Activated naive CD4-positive, alpha-beta T cell treated with anti-CD3 and anti-CD28 coated beads for 36 hours (primary cell): ENCODE data around the gene MRM2. TPM values are rescaled to one million over a fixed set of nuclear protein-coding genes. Genes with fewer than 3 reads are reported as not detected.

ENCODE experiments used
- CTCF ChIA-PET: fragments of 350-600 bp; sonication (Branson Sonifier 250); formaldehyde crosslinking; loops from one replicate; lab custom pipeline; 2021; ENCODE audit warnings: antibody characterized with exemption; lab: Charles Lee
- DNase-seq: peaks from one replicate; pipeline ENCODE4 v3.0.0-alpha.2; 2020
- H3K27ac Mint-ChIP-seq: one replicate; pipeline ENCODE4 v1.8.0; 2021; ENCODE audit warnings: mild to moderate bottlenecking, mixed read lengths
- H3K27me3 Mint-ChIP-seq: one replicate; pipeline ENCODE4 v1.8.0; 2021; ENCODE audit warnings: low read depth, mixed read lengths
- H3K36me3 Mint-ChIP-seq: one replicate; pipeline ENCODE4 v1.8.0; 2021; ENCODE audit warnings: low read depth, mixed read lengths
- H3K4me1 Mint-ChIP-seq: one replicate; pipeline ENCODE4 v1.8.0; 2021; ENCODE audit warnings: low read depth, mixed read lengths
- H3K4me3 Mint-ChIP-seq: one replicate; pipeline ENCODE4 v1.8.0; 2021; ENCODE audit warnings: mild to moderate bottlenecking, moderate library complexity, mixed read lengths
- H3K9me3 Mint-ChIP-seq: one replicate; pipeline ENCODE4 v1.8.0; 2021; ENCODE audit warnings: mixed read lengths
- intact Hi-C: fragments of 100-400 bp; cut with micrococcal nuclease; formaldehyde crosslinking; loops from one replicate; pipeline ENCODE4 v1.15.1; 2023
- total RNA-seq, 2 experiments: library from RNA; stranded (reverse); gene quantifications; one replicate each; pipeline ENCODE4 v1.2.3, GENCODE V29; 2021

The MRM2 gene
- 10 to 100 TPM; 21.0 to 24.0 TPM for total RNA-seq

DNA sequence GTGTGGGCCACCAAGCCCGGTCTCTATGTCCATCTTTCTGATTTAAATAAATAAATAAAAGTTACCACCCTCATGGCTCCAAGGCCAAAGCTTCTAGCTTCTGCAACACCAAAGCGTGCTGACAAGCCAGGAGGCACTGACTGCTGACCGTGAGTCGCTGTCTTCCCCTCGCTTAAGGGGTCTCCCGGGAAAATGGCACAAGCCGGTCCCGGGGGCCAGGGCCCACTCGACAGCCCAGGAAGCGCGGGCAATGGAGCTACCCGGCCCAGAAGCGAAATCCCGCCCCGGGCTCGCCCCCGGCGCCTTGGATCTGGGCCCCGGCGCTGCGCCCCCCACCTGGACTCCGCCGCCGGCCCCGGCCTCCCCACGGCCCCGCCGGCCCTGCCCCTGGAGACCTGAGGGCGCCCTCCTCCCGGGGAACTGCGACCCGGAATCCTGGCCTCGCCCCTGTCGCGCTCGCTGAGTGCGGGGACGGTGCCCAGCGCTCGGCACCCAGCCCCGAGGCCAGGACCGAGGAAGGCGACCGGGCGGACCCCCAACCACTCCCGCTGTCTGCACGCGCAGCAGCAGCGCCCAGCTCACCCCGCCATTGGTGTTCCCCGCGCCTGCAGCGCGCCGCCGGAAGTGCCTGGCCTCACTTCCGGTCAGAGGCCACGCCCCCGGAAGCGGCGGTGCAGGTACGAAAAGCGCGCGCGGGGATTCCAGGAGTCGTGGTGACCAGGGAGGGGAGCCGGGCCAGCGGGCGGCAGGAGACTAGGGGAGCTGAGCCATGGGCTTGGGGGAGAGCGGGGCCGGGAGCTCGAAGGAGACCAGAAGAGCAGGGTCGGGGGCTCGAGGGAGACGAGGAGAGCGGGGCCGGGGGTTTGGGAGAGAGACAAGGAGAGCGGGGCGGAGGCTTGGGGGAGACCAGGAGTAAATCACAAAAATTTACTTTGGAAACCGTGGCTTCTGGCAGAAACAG lies at the start of gene MRM2, which contains the start of gene NUDT1:
Gene MRM2 (minus strand): TSS at position 626 of the 961 bp plus-strand sequence. CDS start 36 bp downstream, at position 590.
Gene NUDT1 (plus strand): TSS at position 647 of the 961 bp plus-strand sequence. CDS start 2,349 bp downstream, outside the sequence.
- intact Hi-C loops = loop anchor here (1.0 to 2.0 kb wide), 2 partner anchors 10 to 111 kb away; partner anchors contain the start of gene MAD1L1
- H3K27ac Mint-ChIP-seq = peak within 1 kb of the TSS; percentile 93

DNA sequence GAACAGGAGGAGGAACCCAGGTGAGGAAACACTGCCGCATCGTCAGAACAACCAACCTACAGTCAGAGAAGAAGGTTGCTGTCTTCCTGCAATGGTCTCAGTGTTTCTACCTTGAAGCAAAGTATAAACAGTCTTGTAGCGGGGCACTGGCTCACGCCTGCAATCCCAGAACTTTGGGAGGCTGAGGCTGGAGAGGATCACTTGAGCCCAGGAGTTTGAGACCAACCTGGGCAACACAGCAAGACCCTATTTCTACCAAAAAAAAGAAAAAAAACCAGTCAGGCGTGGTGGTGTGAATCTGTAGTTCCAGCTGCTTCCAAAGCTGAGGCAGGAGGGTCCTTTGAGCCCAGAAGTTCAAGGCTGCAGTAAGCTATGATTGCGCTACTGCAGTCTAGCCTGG lies 48.9 kb upstream of the MRM2 start:
- CTCF ChIA-PET = no interaction called here

More for the DNA sequence above, at the start of gene MRM2, which contains the start of gene NUDT1:
- no peaks in the 10 kb centered on the region for H3K9me3 Mint-ChIP-seq
- H3K27me3 Mint-ChIP-seq = no peaks in the 10 kb centered on the region
- H3K4me3 Mint-ChIP-seq = peak within 1 kb of the TSS; percentile 97
- peak; percentile 72 for DNase-seq
- H3K4me1 Mint-ChIP-seq = peaks cover 17% of the 10 kb centered on the region
- CTCF ChIA-PET = interaction anchor here (0.6 kb wide), 2 partner anchors 79 to 227 kb away, joined by 3 read pairs; no protein-coding TSS in a partner anchor
- H3K36me3 Mint-ChIP-seq = peaks cover 27% of the 10 kb centered on the region

DNA sequence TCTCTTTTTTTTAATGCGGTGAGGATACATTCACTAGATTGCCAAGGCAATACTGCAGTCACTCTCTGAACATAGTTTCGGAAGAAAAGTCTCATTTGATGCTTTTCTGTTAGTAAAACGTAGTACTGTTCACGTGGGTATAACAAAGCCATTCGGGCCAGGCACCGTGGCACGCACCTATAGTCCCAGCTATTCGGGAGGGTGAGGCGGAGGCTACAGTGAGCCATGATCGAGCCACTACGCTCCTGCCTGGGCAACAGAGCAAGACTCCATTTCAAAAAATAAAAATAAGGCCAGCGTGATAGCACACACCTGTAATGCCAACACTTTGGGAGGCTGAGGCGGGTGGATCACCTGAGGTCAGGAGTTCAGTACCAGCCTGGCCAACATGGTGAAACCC lies 47.6 kb upstream of the MRM2 start:
- Mint-ChIP-seq H3K4me3 (no peak overlapping the region), H3K27ac (no peak overlapping the region), H3K36me3 (no peaks in the 10 kb centered on the region), H3K4me1 (no peaks in the 10 kb centered on the region), H3K27me3 (no peaks in the 10 kb centered on the region), H3K9me3 (no peaks in the 10 kb centered on the region)
- intact Hi-C loops = no loop called here
- CTCF ChIA-PET = no interaction called here
- DNase-seq = no peak

More for the DNA sequence above, 48.9 kb upstream of the MRM2 start:
- Mint-ChIP-seq H3K27ac (no peak overlapping the region), H3K36me3 (no peaks in the 10 kb centered on the region), H3K9me3 (no peaks in the 10 kb centered on the region), H3K4me1 (no peaks in the 10 kb centered on the region), H3K27me3 (no peaks in the 10 kb centered on the region), H3K4me3 (no peak overlapping the region)
- intact Hi-C loops = no loop called here
- DNase-seq = no peak

DNA sequence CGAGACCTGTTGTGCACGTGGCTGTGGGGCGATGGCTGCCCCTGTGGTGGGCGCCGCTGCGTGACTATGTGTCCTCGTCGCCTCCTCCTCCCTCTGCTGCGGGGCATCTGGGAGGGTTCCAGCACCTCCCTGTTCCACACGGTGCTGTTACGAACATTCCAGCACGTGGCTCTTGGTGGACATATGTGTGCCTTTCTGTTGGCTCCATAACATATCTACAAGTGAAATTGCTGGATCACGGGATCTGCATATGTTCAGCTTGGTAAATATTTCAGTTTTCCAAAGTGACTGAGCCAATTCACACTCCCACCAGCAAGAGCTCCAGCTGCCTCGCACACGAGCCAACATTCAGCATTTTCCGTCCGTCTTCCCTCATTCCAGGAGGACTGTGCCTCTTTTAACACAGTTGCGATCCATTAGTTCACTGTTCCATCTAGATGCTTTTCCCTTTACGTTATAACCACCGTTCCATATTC lies 47.1 kb upstream of the MRM2 start:
- no peak overlapping the region for H3K4me3 Mint-ChIP-seq
- H3K27me3 Mint-ChIP-seq = no peaks in the 10 kb centered on the region
- CTCF ChIA-PET = no interaction called here
- H3K9me3 Mint-ChIP-seq = no peaks in the 10 kb centered on the region
- DNase-seq = no peak
- intact Hi-C loops = no loop called here
- no peaks in the 10 kb centered on the region for H3K4me1 Mint-ChIP-seq
- no peak overlapping the region for H3K27ac Mint-ChIP-seq
- H3K36me3 Mint-ChIP-seq = no peaks in the 10 kb centered on the region

DNA sequence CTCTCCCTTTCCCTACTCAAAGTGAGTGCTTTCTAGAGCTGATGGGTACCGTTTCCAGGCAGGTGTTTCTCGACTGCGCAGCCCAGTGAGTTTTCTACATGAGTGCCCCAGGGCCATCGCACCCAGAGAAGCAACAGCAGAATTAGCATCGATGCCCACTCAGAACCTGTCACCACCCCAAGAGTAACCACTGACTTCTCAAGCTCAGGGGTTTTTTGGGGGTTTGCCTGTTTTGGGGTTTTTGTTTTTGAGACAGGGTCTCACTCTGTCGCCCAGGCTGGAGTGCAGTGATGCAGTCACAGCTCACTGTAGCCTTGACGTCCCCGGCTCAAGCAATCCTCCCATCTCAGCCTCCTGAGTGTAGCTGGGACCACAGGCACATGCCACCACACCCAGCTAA lies 46.5 kb upstream of the MRM2 start:
- Mint-ChIP-seq H3K27ac (no peak overlapping the region), H3K36me3 (no peaks in the 10 kb centered on the region), H3K4me1 (no peaks in the 10 kb centered on the region), H3K4me3 (no peak overlapping the region), H3K9me3 (no peaks in the 10 kb centered on the region), H3K27me3 (no peaks in the 10 kb centered on the region)
- CTCF ChIA-PET = no interaction called here
- intact Hi-C loops = no loop called here
- DNase-seq = no peak

DNA sequence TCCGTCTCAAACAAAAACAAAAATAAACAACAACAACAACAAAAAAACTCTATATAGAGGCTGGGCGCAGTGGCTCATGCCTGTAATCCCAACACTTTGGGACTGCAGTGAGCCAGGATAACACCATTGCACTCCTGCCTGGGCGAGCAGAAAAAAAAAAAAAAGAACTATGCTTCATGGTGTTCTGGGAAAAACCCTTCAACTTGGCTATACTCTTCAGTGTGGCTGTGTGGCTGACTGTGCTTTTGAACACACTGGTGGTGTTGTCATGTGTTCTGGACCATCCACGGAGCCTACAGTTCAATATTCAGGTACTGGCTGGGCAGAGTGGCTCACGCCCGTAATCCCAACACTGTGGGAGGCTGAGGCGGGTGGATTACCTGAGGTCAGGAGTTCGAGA lies 45.7 kb upstream of the MRM2 start:
- H3K4me1 Mint-ChIP-seq = no peaks in the 10 kb centered on the region
- H3K27ac Mint-ChIP-seq = no peak overlapping the region
- no peak overlapping the region for H3K4me3 Mint-ChIP-seq
- CTCF ChIA-PET = no interaction called here
- H3K27me3 Mint-ChIP-seq = no peaks in the 10 kb centered on the region
- intact Hi-C loops = no loop called here
- no peaks in the 10 kb centered on the region for H3K9me3 Mint-ChIP-seq
- H3K36me3 Mint-ChIP-seq = no peaks in the 10 kb centered on the region
- no peak for DNase-seq

DNA sequence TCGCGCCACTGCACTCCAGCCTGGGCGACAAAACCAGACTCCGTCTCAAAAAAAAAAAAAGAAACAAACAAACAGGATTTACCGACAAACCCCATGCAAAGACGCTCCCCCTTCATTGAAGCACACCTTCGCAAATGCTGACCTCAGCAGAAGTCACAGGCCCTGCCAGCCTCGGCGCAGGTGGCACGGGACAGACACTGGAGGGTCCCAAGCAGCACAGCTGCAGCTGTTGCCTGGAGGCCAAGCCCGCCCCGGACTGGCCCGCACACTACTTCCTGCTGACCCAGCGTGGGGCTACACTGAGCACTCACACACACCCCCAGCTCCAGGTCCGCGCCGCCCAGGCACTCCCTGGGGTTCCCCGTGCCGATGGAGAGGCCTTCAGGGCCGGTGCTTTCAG lies 41.1 kb upstream of the MRM2 start:
- Mint-ChIP-seq H3K27ac (no peak overlapping the region), H3K9me3 (no peaks in the 10 kb centered on the region), H3K4me3 (no peak overlapping the region), H3K36me3 (no peaks in the 10 kb centered on the region), H3K27me3 (no peaks in the 10 kb centered on the region), H3K4me1 (peaks cover 3% of the 10 kb centered on the region)
- intact Hi-C loops = no loop called here
- CTCF ChIA-PET = interaction anchor here (0.7 kb wide), 1 partner anchor 186 kb away, joined by 3 read pairs; no protein-coding TSS in a partner anchor
- no peak for DNase-seq

DNA sequence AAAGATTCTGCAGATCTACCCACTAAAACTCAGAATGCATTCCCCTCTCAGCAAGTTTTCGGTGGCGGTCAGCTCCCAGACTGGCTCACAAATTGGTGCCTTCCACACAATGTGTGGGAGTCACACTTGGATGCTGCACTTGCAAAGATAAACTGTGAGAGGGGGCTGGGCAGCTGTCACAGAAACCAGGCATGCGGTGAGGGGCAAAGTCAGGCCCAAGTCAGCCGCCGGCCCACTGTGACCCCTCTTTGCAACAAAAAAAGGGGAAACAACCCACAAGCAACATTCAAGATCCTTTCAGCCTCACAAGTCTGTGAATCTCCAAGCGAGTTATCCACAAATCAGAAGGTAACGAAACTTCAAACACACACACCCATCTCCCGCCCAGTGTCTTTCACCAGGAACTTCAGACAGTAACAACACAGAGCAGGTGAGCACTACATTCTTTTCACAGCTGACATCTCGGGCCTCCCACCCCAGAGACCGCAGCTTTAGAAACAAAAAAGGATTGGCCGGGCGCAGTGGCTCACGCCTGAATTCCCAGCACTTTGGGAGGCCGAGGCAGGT lies 40.3 kb upstream of the MRM2 start:
- H3K36me3 Mint-ChIP-seq = no peaks in the 10 kb centered on the region
- peaks cover 3% of the 10 kb centered on the region for H3K4me1 Mint-ChIP-seq
- H3K27me3 Mint-ChIP-seq = no peaks in the 10 kb centered on the region
- no peak overlapping the region for H3K4me3 Mint-ChIP-seq
- CTCF ChIA-PET = interaction anchor here (0.7 kb wide), 1 partner anchor 186 kb away, joined by 3 read pairs; no protein-coding TSS in a partner anchor
- no peaks in the 10 kb centered on the region for H3K9me3 Mint-ChIP-seq
- DNase-seq = no peak
- intact Hi-C loops = no loop called here
- H3K27ac Mint-ChIP-seq = no peak overlapping the region

DNA sequence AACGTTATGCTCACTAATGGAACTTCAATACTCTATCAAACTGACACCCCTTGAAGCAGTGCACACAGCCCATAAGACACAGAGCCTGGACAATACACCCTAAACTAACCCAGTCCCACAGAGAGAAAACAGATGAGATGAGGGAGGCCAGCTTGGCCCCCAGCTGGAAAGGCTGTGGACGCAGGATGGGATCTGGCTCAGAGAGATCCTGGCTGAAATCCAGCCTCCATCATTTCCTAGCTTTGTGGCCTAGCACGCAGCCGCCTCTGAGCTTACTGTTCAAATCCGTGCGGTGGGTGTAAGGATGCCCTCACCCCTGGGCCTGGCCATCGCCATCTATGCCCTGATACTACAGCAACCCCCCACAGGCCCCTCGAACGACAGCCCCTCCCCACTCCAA lies 39.5 kb upstream of the MRM2 start:
- H3K4me1 Mint-ChIP-seq = peaks cover 3% of the 10 kb centered on the region
- CTCF ChIA-PET = no interaction called here
- intact Hi-C loops = no loop called here

DNA sequence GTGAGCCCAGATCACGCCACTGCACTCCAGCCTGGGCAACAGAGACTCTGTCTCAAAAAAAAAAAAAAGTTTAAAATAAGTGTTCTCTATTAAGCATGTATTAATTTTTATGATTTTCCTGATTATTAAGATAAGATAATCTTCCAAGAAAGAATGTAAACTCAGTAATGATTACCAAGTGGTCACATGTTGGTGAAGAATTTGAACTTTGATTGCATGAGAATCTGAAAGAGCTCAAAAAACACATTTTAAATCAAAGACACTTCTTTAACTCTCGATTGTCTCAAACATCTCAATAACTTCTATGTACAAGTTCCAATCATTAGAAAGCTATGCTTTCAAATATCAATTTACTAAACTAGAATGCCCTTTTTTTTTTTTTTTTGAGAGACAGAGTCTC lies 38.4 kb upstream of the MRM2 start:
- CTCF ChIA-PET = interaction anchor here (0.7 kb wide), 1 partner anchor 251 kb away, joined by 3 read pairs; no protein-coding TSS in a partner anchor
- intact Hi-C loops = no loop called here
- Mint-ChIP-seq H3K36me3 (no peaks in the 10 kb centered on the region), H3K27ac (no peak overlapping the region), H3K4me1 (peaks cover 3% of the 10 kb centered on the region), H3K4me3 (no peak overlapping the region), H3K9me3 (no peaks in the 10 kb centered on the region), H3K27me3 (no peaks in the 10 kb centered on the region)
- no peak for DNase-seq

More for the DNA sequence above, 39.5 kb upstream of the MRM2 start:
- Mint-ChIP-seq H3K4me3 (no peak overlapping the region), H3K9me3 (no peaks in the 10 kb centered on the region), H3K36me3 (no peaks in the 10 kb centered on the region), H3K27me3 (no peaks in the 10 kb centered on the region), H3K27ac (no peak overlapping the region)
- DNase-seq = no peak

DNA sequence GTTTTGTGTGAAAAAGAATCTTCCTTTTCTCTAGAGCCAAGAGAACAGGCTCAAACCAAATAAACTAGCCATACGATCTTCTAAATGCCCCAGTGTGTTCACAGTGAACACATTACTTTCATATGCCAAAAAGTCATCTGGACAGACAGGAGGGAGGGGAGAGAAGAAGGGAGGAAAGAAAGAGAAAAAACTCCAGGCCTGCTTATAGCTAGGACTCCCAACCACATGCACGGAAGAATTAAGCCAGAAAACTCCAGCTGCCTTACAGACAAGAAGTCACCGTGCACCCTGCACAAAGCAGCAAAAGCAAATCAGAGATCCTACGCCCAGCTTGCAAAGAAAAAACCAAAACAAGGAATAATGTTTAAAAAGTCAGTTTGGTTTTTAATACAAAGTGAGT lies 37.9 kb upstream of the MRM2 start:
- CTCF ChIA-PET = interaction anchor here (0.7 kb wide), 1 partner anchor 251 kb away, joined by 3 read pairs; no protein-coding TSS in a partner anchor
- H3K4me3 Mint-ChIP-seq = no peak overlapping the region
- H3K9me3 Mint-ChIP-seq = no peaks in the 10 kb centered on the region
- no peaks in the 10 kb centered on the region for H3K27me3 Mint-ChIP-seq
- no peaks in the 10 kb centered on the region for H3K36me3 Mint-ChIP-seq
- no peak overlapping the region for H3K27ac Mint-ChIP-seq
- H3K4me1 Mint-ChIP-seq = peaks cover 3% of the 10 kb centered on the region
- no peak for DNase-seq
- intact Hi-C loops = no loop called here

DNA sequence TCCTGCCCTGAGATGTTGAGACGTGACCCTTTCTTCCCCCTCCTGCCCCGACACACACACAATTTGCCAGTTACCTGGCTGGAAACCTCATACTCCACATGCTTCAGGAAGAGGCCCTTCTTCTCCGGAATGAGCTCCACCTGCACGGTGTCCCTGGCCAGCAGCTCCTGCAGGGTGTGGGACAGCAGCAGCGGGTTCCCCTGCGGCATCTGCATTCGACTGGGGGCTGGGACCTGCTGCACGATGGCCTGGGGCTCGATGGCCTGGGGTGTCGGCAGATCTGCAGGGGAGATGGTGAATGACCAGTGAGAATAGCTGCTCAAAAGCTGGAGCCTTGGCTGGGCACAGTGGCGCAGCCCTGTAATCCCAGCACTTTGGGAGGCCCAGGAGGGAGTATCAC lies 36.0 kb upstream of the MRM2 start:
- no peak overlapping the region for H3K27ac Mint-ChIP-seq
- peaks cover 3% of the 10 kb centered on the region for H3K4me1 Mint-ChIP-seq
- peaks cover 1% of the 10 kb centered on the region for H3K36me3 Mint-ChIP-seq
- DNase-seq = no peak
- H3K9me3 Mint-ChIP-seq = no peaks in the 10 kb centered on the region
- no peak overlapping the region for H3K4me3 Mint-ChIP-seq
- H3K27me3 Mint-ChIP-seq = no peaks in the 10 kb centered on the region
- CTCF ChIA-PET = interaction anchor here (0.6 kb wide), 1 partner anchor 165 kb away, joined by 4 read pairs; no protein-coding TSS in a partner anchor
- intact Hi-C loops = no loop called here
